Loucy (cell line): Measurements from ENCODE around the gene ASCC2.

Experiments
- H2AFZ ChIP-seq: fragments of 200-600 bp; sonication (generic); 2 replicates; pipeline ENCODE4 v1.6.0; 2016; ENCODE audit warnings: antibody characterized with exemption, mild to moderate bottlenecking, low read length, moderate library complexity
- H3F3A ChIP-seq: fragments of 200-600 bp; 2 replicates; pipeline ENCODE4 v1.6.0; 2016; ENCODE audit warnings: antibody characterized with exemption, low read depth, mild to moderate bottlenecking
- H3K27me3 ChIP-seq: fragments of 200-600 bp; sonication (generic); 2 replicates; pipeline ENCODE4 v1.6.1; 2014; ENCODE audit warnings: low read length, mild to moderate bottlenecking; ENCODE audit not compliant: insufficient read depth, poor library complexity, severe bottlenecking
- H3K36me3 ChIP-seq: fragments of 200-600 bp; sonication (generic); 2 replicates; pipeline ENCODE4 v1.6.1; 2016; ENCODE audit warnings: low read length; ENCODE audit not compliant: insufficient read depth
- H3K4me1 ChIP-seq: fragments of 200-600 bp; sonication (generic); 2 replicates; pipeline ENCODE4 v1.5.1; 2014; ENCODE audit warnings: low read length, mild to moderate bottlenecking; ENCODE audit not compliant: insufficient read depth, poor library complexity, severe bottlenecking
- H3K4me2 ChIP-seq: fragments of 200-600 bp; sonication (generic); 2 replicates; pipeline ENCODE4 v1.6.0; 2014; ENCODE audit warnings: antibody characterized with exemption, low read length, low read depth, mild to moderate bottlenecking; ENCODE audit not compliant: poor library complexity, severe bottlenecking
- H3K4me3 ChIP-seq: fragments of 200-600 bp; sonication (generic); 2 replicates; pipeline ENCODE4 v1.5.1; 2014; ENCODE audit warnings: low read length, mild to moderate bottlenecking, mixed read lengths; ENCODE audit not compliant: poor library complexity, severe bottlenecking
- H3K79me2 ChIP-seq: fragments of 200-600 bp; sonication (generic); 2 replicates; pipeline ENCODE4 v1.6.1; 2014; ENCODE audit warnings: low read length; ENCODE audit not compliant: insufficient read depth
- H3K9ac ChIP-seq: fragments of 200-600 bp; sonication (generic); 2 replicates; pipeline ENCODE4 v1.6.0; 2014; ENCODE audit warnings: mild to moderate bottlenecking, low read depth, low read length, moderate library complexity; ENCODE audit not compliant: poor library complexity, severe bottlenecking
- H3K9me2 ChIP-seq: fragments of 200-600 bp; sonication (generic); replicated peaks from 2 replicates; pipeline ENCODE4 v1.6.1; 2016; ENCODE audit warnings: low read depth, low read length, mixed read lengths
- H3K9me3 ChIP-seq: fragments of 200-600 bp; sonication (generic); 2 replicates; pipeline ENCODE4 v1.6.1; 2014; ENCODE audit warnings: mild to moderate bottlenecking, antibody characterized with exemption, low read length, low read depth; ENCODE audit not compliant: insufficient read depth
- H4K20me1 ChIP-seq: fragments of 200-600 bp; sonication (generic); 2 replicates; pipeline ENCODE4 v1.6.0; 2014; ENCODE audit warnings: antibody characterized with exemption, low read length, mild to moderate bottlenecking; ENCODE audit not compliant: insufficient read depth, poor library complexity, severe bottlenecking
- EZH2phosphoT487 ChIP-seq: fragments of 200-600 bp; IDR thresholded peaks from 2 replicates; pipeline ENCODE4 v1.6.1; 2018; ENCODE audit warnings: antibody characterized with exemption, mild to moderate bottlenecking, moderate library complexity, borderline replicate concordance
- TF ChIP-seq, protein P1 (sequence below): fragments of 200-600 bp; sonication (generic); conservative IDR thresholded peaks from 2 replicates; pipeline ENCODE4 v1.5.1; 2014; ENCODE audit warnings: mild to moderate bottlenecking, antibody characterized with exemption, low read length

Gene ASCC2

DNA sequence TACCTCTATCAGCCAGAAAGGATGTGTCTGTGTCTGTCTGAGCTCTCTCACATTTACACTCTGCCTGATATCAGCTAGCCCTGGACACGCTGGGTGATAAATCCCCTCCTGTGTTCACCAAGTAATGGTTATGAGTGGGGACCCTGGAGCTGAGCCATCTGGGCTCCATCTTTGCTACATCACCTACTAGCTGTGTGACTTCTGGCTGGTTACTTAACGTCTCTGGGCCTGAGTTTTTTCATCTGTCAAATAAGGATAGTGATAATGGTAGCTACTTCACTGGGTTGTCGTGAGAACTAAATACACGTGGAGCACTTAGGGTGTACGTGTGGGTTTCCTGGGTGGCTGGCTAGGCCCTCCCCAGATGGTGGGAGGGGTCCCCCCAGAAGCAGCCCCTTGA lies 48.0 kb downstream of the ASCC2 start:
- no peak overlapping the region for H3K9ac ChIP-seq
- TF ChIP-seq, protein P1, sequence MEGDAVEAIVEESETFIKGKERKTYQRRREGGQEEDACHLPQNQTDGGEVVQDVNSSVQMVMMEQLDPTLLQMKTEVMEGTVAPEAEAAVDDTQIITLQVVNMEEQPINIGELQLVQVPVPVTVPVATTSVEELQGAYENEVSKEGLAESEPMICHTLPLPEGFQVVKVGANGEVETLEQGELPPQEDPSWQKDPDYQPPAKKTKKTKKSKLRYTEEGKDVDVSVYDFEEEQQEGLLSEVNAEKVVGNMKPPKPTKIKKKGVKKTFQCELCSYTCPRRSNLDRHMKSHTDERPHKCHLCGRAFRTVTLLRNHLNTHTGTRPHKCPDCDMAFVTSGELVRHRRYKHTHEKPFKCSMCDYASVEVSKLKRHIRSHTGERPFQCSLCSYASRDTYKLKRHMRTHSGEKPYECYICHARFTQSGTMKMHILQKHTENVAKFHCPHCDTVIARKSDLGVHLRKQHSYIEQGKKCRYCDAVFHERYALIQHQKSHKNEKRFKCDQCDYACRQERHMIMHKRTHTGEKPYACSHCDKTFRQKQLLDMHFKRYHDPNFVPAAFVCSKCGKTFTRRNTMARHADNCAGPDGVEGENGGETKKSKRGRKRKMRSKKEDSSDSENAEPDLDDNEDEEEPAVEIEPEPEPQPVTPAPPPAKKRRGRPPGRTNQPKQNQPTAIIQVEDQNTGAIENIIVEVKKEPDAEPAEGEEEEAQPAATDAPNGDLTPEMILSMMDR, result no peak
- no peak for TF ChIP-seq EZH2phosphoT487
- no peaks in the 10 kb centered on the region for H3K4me1 ChIP-seq
- H2AFZ ChIP-seq, result no peak overlapping the region
- H3K9me3 ChIP-seq, result no peaks in the 10 kb centered on the region
- H3K4me3 ChIP-seq, result no peak overlapping the region
- no peaks in the 10 kb centered on the region for H4K20me1 ChIP-seq
- no peaks in the 10 kb centered on the region for H3K79me2 ChIP-seq
- H3K4me2 ChIP-seq, result no peak overlapping the region
- peaks cover 58% of the 10 kb centered on the region; the same call in 1 of the 2 replicates for H3K36me3 ChIP-seq
- H3K9me2 ChIP-seq, result no peaks in the 10 kb centered on the region
- no peaks in the 10 kb centered on the region for H3K27me3 ChIP-seq
- H3F3A ChIP-seq, result no peaks in the 10 kb centered on the region

DNA sequence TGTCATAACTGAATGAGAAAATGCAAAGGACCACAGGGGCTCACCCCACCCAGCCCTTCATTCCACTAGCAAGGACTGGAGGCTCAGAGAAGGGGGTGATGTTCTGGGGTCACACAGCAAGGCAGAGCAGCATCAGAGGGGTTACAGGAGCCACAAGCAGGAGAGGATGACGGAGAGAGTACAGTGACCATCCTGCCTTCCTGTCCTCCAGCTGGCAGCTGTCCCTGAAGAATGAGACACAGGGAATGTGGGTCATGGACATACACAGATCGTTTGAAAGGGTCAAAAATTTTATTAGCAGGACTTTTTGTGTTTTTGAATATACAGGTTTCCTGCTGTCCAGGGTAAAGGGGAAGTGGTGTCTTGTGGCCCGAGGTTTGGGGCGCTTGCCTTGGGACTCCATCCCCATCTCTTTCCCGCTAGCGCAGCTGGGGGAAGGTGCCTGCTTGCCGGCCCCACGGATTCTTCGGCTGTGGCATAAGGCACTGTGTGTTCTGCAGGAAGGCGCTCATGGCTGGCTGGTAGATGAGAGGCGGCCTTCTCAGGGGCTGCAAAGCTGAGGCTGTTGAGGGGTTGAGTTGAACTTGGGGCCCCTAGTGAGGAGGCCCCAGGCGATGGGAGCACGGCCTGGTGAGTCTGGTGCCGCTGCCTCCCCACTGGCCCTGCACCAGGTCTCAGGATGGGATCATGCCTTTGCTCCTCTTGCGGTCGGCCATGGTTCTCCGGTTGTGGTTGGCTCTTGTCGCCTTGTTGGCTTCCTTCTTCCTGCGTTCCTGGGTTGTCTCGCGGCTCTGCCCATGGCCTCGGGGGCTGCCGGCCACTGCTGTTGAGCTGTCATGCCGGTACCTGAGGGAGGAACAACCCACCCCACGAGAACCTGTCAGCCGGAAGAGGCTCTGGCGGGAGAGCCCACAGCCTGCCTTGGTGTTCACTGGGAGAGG lies 49.5 kb downstream of the ASCC2 start:
- H3K4me1 ChIP-seq, result no peaks in the 10 kb centered on the region
- H3K9me3 ChIP-seq, result no peaks in the 10 kb centered on the region
- no peak overlapping the region for H3K9ac ChIP-seq
- H3K27me3 ChIP-seq, result no peaks in the 10 kb centered on the region
- H4K20me1 ChIP-seq, result no peaks in the 10 kb centered on the region
- H3F3A ChIP-seq, result no peaks in the 10 kb centered on the region
- no peak overlapping the region for H3K4me3 ChIP-seq
- no peaks in the 10 kb centered on the region for H3K9me2 ChIP-seq
- peaks cover 53% of the 10 kb centered on the region; the same call in 1 of the 2 replicates for H3K36me3 ChIP-seq
- H3K79me2 ChIP-seq, result no peaks in the 10 kb centered on the region
- TF ChIP-seq EZH2phosphoT487, result no peak
- TF ChIP-seq, protein P1, result no peak
- no peak overlapping the region for H3K4me2 ChIP-seq
- no peak overlapping the region for H2AFZ ChIP-seq

- H3F3A ChIP-seq, result no peaks in the 10 kb centered on the region
- H3K27me3 ChIP-seq, result no peaks in the 10 kb centered on the region
- H3K4me3 ChIP-seq, result no peak overlapping the region
- peaks cover 42% of the 10 kb centered on the region; the same call in 1 of the 2 replicates for H3K36me3 ChIP-seq
- H4K20me1 ChIP-seq, result no peaks in the 10 kb centered on the region
- H3K9me2 ChIP-seq, result no peaks in the 10 kb centered on the region
- H3K79me2 ChIP-seq, result no peaks in the 10 kb centered on the region
- no peak overlapping the region for H2AFZ ChIP-seq
- no peak overlapping the region for H3K4me2 ChIP-seq
- no peaks in the 10 kb centered on the region for H3K9me3 ChIP-seq
- H3K9ac ChIP-seq, result no peak overlapping the region
- no peaks in the 10 kb centered on the region for H3K4me1 ChIP-seq
- TF ChIP-seq, protein P1, result no peak
- no peak for TF ChIP-seq EZH2phosphoT487
These were observed 50.6 kb downstream of the ASCC2 start for GRCh38 chr22:29787371-29787980.
